Caco-2 (cell line): ENCODE measurements around the gene C4orf50. TPM values are rescaled to one million over a fixed set of nuclear protein-coding genes. Genes with fewer than 3 reads are reported as not detected.

ENCODE experiments used
- BruUV-seq: library from RNA; stranded (reverse); fragments of 400-500 nt; replicated peaks from 2 replicates; lab custom pipeline; 2021; lab: Mats Ljungman, UMichigan
- CTCF ChIA-PET: fragments of 300-600 bp; sonication (Branson Sonifier 250); formaldehyde crosslinking; loops from one replicate; lab custom pipeline; 2022; ENCODE audit warnings: antibody characterized with exemption; lab: Charles Lee
- POLR2A ChIA-PET: fragments of 300-600 bp; sonication (Branson Sonifier 250); formaldehyde crosslinking; loops from one replicate; lab custom pipeline; 2022; ENCODE audit warnings: antibody characterized with exemption; lab: Charles Lee
- DNase-seq, 2 experiments: peaks; one replicate each; pipeline versions ENCODE4 v3.0.0 to v3.0.0-alpha.2; 2020 to 2022
- H3K27me3 ChIP-seq: replicated peaks from 2 replicates; pipeline ENCODE4 v1.6.0; 2011; ENCODE audit warnings: low read length; ENCODE audit not compliant: control insufficient read depth, insufficient read depth
- H3K36me3 ChIP-seq: 2 replicates; pipeline ENCODE4 v1.5.1; 2011; ENCODE audit warnings: low read length; ENCODE audit not compliant: control insufficient read depth, insufficient read depth
- H3K4me1 ChIP-seq: fragments of 250-450 bp; sonication (Bioruptor Pico); 2 replicates; pipeline ENCODE4 v1.5.1; 2020; ENCODE audit warnings: mild to moderate bottlenecking
- H3K4me3 ChIP-seq: 2 replicates; pipeline ENCODE4 v1.5.1; 2011; ENCODE audit warnings: low read depth, mild to moderate bottlenecking, control low read depth, low read length
- H3K9me3 ChIP-seq: fragments of 250-450 bp; sonication (Bioruptor Pico); 2 replicates; pipeline ENCODE4 v1.5.1; 2020; ENCODE audit warnings: mild to moderate bottlenecking, moderate library complexity
- H3K27ac Mint-ChIP-seq: one replicate; pipeline ENCODE4 v1.8.0; 2022; ENCODE audit warnings: mixed read lengths; ENCODE audit not compliant: unreplicated experiment
- H3K27me3 Mint-ChIP-seq: one replicate; pipeline ENCODE4 v1.8.0; 2022; ENCODE audit warnings: mixed read lengths; ENCODE audit not compliant: insufficient read depth, unreplicated experiment
- H3K36me3 Mint-ChIP-seq: one replicate; pipeline ENCODE4 v1.8.0; 2022; ENCODE audit warnings: mild to moderate bottlenecking, mixed read lengths; ENCODE audit not compliant: insufficient read depth, unreplicated experiment
- H3K4me1 Mint-ChIP-seq: one replicate; pipeline ENCODE4 v1.8.0; 2022; ENCODE audit warnings: low read depth, mixed read lengths; ENCODE audit not compliant: unreplicated experiment
- H3K4me3 Mint-ChIP-seq: one replicate; pipeline ENCODE4 v1.8.0; 2022; ENCODE audit warnings: mild to moderate bottlenecking, moderate library complexity, mixed read lengths; ENCODE audit not compliant: unreplicated experiment
- H3K9me3 Mint-ChIP-seq: one replicate; pipeline ENCODE4 v1.8.0; 2022; ENCODE audit warnings: mixed read lengths; ENCODE audit not compliant: unreplicated experiment
- CTCF ChIP-seq, 2 experiments: fragments of 200-600 bp in 1 of 2; IDR thresholded peaks; 1 replicate in 1 of 2; 2 replicates in 1 of 2; pipeline versions ENCODE4 v1.5.1 to v1.8.0; 2011 to 2022; ENCODE audit warnings: antibody characterized with exemption in 1 of 2, control low read depth in 1 of 2, inconsistent platforms in 1 of 2, low read depth in 1 of 2, low read length in 1 of 2, mild to moderate bottlenecking in 1 of 2, moderate library complexity in 1 of 2; ENCODE audit not compliant: insufficient read depth in 1 of 2, severe bottlenecking in 1 of 2, unreplicated experiment in 1 of 2
- intact Hi-C: fragments of 100-400 bp; cut with micrococcal nuclease; formaldehyde crosslinking; loops from one replicate; pipeline ENCODE4 v1.10.0; 2022; ENCODE audit not compliant: unreplicated experiment
- total RNA-seq: library from RNA; stranded (reverse); gene quantifications from 2 replicates; pipeline ENCODE4 v1.2.3, GENCODE V29; 2022

The C4orf50 gene
- total RNA-seq, 1 experiment from 2014 or later: not detected

- Mint-ChIP-seq H3K9me3 (peaks cover 9% of the 10 kb centered on the region), H3K4me3 (no peak overlapping the region), H3K4me1 (no peaks in the 10 kb centered on the region), H3K36me3 (no peaks in the 10 kb centered on the region), H3K27ac (no peak overlapping the region), H3K27me3 (peaks cover 8% of the 10 kb centered on the region)
- H3K27me3 ChIP-seq: no peaks in the 10 kb centered on the region
- no peaks in the 10 kb centered on the region for H3K9me3 ChIP-seq
- DNase-seq: no peak
- ChIA-PET CTCF (no interaction called here), POLR2A (no interaction called here)
- no peaks in the 10 kb centered on the region for H3K4me1 ChIP-seq
- H3K4me3 ChIP-seq: no peak overlapping the region
- intact Hi-C loops: no loop called here
- no peaks in the 10 kb centered on the region for H3K36me3 ChIP-seq
- no TSS peak for BruUV-seq
- TF ChIP-seq CTCF (IDR thresholded peaks at IDR 0.05; ENCODE audit: insufficient read depth in 1 of 2, low read depth in 1 of 2, low read length in 1 of 2, severe bottlenecking in 1 of 2, unreplicated experiment in 1 of 2): no peak
Measured at GRCh38 chr4:6022607-6023288, 4.5 kb upstream of the C4orf50 start.

- TF ChIP-seq CTCF (IDR thresholded peaks at IDR 0.05; ENCODE audit: insufficient read depth in 1 of 2, low read depth in 1 of 2, low read length in 1 of 2, severe bottlenecking in 1 of 2, unreplicated experiment in 1 of 2): no peak
- Histone ChIP-seq H3K4me3 (no peak overlapping the region), H3K4me1 (no peaks in the 10 kb centered on the region), H3K9me3 (no peaks in the 10 kb centered on the region), H3K27me3 (no peaks in the 10 kb centered on the region), H3K36me3 (no peaks in the 10 kb centered on the region)
- POLR2A ChIA-PET: no interaction called here
- no peak for DNase-seq
- BruUV-seq: no TSS peak
- H3K9me3 Mint-ChIP-seq: peaks cover 9% of the 10 kb centered on the region
- CTCF ChIA-PET: no interaction called here
- H3K4me3 Mint-ChIP-seq: no peak overlapping the region
- H3K36me3 Mint-ChIP-seq: no peaks in the 10 kb centered on the region
- intact Hi-C loops: no loop called here
- no peaks in the 10 kb centered on the region for H3K4me1 Mint-ChIP-seq
- no peak overlapping the region for H3K27ac Mint-ChIP-seq
- peaks cover 4% of the 10 kb centered on the region for H3K27me3 Mint-ChIP-seq
Measured at GRCh38 chr4:6021831-6022606, 3.8 kb upstream of the C4orf50 start.

- Mint-ChIP-seq H3K27me3 (peaks cover 4% of the 10 kb centered on the region), H3K27ac (no peak overlapping the region), H3K4me1 (no peaks in the 10 kb centered on the region), H3K4me3 (no peak overlapping the region), H3K36me3 (no peaks in the 10 kb centered on the region), H3K9me3 (peaks cover 9% of the 10 kb centered on the region)
- H3K27me3 ChIP-seq: no peaks in the 10 kb centered on the region
- POLR2A ChIA-PET: no interaction called here
- intact Hi-C loops: no loop called here
- no peaks in the 10 kb centered on the region for H3K9me3 ChIP-seq
- DNase-seq: no peak
- no peaks in the 10 kb centered on the region for H3K4me1 ChIP-seq
- H3K36me3 ChIP-seq: no peaks in the 10 kb centered on the region
- CTCF ChIA-PET: no interaction called here
- no TSS peak for BruUV-seq
- no peak overlapping the region for H3K4me3 ChIP-seq
- no peak for TF ChIP-seq CTCF (IDR thresholded peaks at IDR 0.05; ENCODE audit: insufficient read depth in 1 of 2, low read depth in 1 of 2, low read length in 1 of 2, severe bottlenecking in 1 of 2, unreplicated experiment in 1 of 2)
Measured at GRCh38 chr4:6020613-6021012, 2.4 kb upstream of the C4orf50 start.
